GM12878 (cell line): Measurements from ENCODE around the gene MUSK. TPM values are rescaled to one million over a fixed set of nuclear protein-coding genes. Genes with fewer than 3 reads are reported as not detected.

Experiments used
- ATAC-seq: fragments of 200-7000 bp; cut with Tn5 transposase; 3 replicates; pipeline ENCODE4 v1.9.1; 2020; ENCODE audit warnings: mild to moderate bottlenecking, moderate library complexity
- BruUV-seq: library from RNA; stranded (reverse); fragments of 400-500 nt; replicated peaks from 2 replicates; lab custom pipeline; 2021; lab: Mats Ljungman, UMichigan
- CTCF ChIA-PET: fragments of 300-600 bp; sonication (Branson Sonifier 250); formaldehyde crosslinking; extraction: SDS; loops from one replicate; lab custom pipeline; 2021; ENCODE audit warnings: inconsistent platforms; lab: Yijun Ruan, JAX
- POLR2A ChIA-PET: fragments of 350-600 bp; formaldehyde crosslinking; extraction: SDS; loops from one replicate; lab custom pipeline; 2021; ENCODE audit warnings: inconsistent platforms; lab: Charles Lee
- RAD21 ChIA-PET: fragments of 300-600 bp; sonication (Branson Sonifier 250); formaldehyde crosslinking; loops from one replicate; lab custom pipeline; 2023; ENCODE audit warnings: antibody characterized with exemption; ENCODE audit not compliant: unreplicated experiment; lab: Charles Lee
- SMC1A ChIA-PET: fragments of 300-600 bp; sonication (Branson Sonifier 250); formaldehyde crosslinking; loops from one replicate; lab custom pipeline; 2023; ENCODE audit not compliant: unreplicated experiment, uncharacterized antibody; lab: Charles Lee
- DNase-seq: peaks from one replicate; pipeline ENCODE4 v3.0.0-alpha.2; 2011; ENCODE audit warnings: low read depth, low spot score
- FAIRE-seq: peaks from 3 replicates; lab custom pipeline; 2011; peaks lifted over from hg19 to GRCh38; lab: Jason Lieb, UNC
- H2AFZ ChIP-seq: 2 replicates; pipeline ENCODE4 v1.6.0; 2011; ENCODE audit warnings: low read depth, low read length, control low read depth; ENCODE audit not compliant: control insufficient read depth
- H3K27ac ChIP-seq: 2 replicates; pipeline ENCODE4 v1.5.1; 2011; ENCODE audit warnings: control low read depth; ENCODE audit not compliant: control insufficient read depth, insufficient read depth
- H3K27me3 ChIP-seq, 2 experiments: replicated peaks in 1 of 2; 2 replicates each; pipeline versions ENCODE4 v1.6.0 to v1.6.1; 2011; ENCODE audit warnings: low read length in 1 of 2; ENCODE audit not compliant: control insufficient read depth in 2 of 2, insufficient read depth in 2 of 2
- H3K36me3 ChIP-seq, 2 experiments: 2 replicates each; pipeline ENCODE4 v1.5.1; 2011; ENCODE audit warnings: low read length in 1 of 2; ENCODE audit not compliant: control insufficient read depth in 2 of 2, insufficient read depth in 2 of 2
- H3K4me1 ChIP-seq: 2 replicates; pipeline ENCODE4 v1.6.1; 2011; ENCODE audit warnings: mild to moderate bottlenecking, low read length, moderate library complexity, mixed read lengths; ENCODE audit not compliant: control insufficient read depth, insufficient read depth
- H3K4me2 ChIP-seq: 2 replicates; pipeline ENCODE4 v1.6.0; 2011; ENCODE audit warnings: control low read depth; ENCODE audit not compliant: control insufficient read depth, insufficient read depth
- H3K4me3 ChIP-seq: fragments of 200-600 bp; sonication (generic); 2 replicates; pipeline ENCODE4 v1.5.1; 2016
- H3K79me2 ChIP-seq: 2 replicates; pipeline ENCODE4 v1.6.0; 2011; ENCODE audit warnings: low read length; ENCODE audit not compliant: control insufficient read depth, insufficient read depth
- H3K9ac ChIP-seq: 2 replicates; pipeline ENCODE4 v1.8.0; 2011; ENCODE audit warnings: low read length, control low read depth, mixed read lengths; ENCODE audit not compliant: control insufficient read depth, insufficient read depth
- H3K9me3 ChIP-seq: replicated peaks from 3 replicates; pipeline ENCODE4 v1.5.1; 2011; ENCODE audit warnings: mild to moderate bottlenecking, low read length; ENCODE audit not compliant: control insufficient read depth, insufficient read depth
- H4K20me1 ChIP-seq: 2 replicates; pipeline ENCODE4 v1.6.0; 2011; ENCODE audit not compliant: control insufficient read depth, insufficient read depth
- BCL3 ChIP-seq: IDR thresholded peaks from 2 replicates; pipeline ENCODE4 v1.6.1; 2011; ENCODE audit warnings: borderline replicate concordance, low read depth, mild to moderate bottlenecking, moderate library complexity, low read length; ENCODE audit not compliant: insufficient read depth, poor library complexity, severe bottlenecking
- BHLHE40 ChIP-seq, 2 experiments: fragments of 450-650 bp in 1 of 2; IDR thresholded peaks; 2 replicates each; pipeline ENCODE4 v1.6.1; 2011 to 2017; ENCODE audit warnings: low read depth in 2 of 2, borderline replicate concordance in 1 of 2, improper control_type of control experiment in 1 of 2, low read length in 1 of 2, mild to moderate bottlenecking in 1 of 2
- CBX5 ChIP-seq: sonication (generic); IDR thresholded peaks from 2 replicates; pipeline ENCODE4 v1.6.1; 2016; ENCODE audit warnings: low read depth, moderate library complexity, mild to moderate bottlenecking, inconsistent platforms
- HDAC2 ChIP-seq: fragments of 200-600 bp; sonication (generic); IDR thresholded peaks from 2 replicates; pipeline ENCODE4 v1.6.1; 2017
- KAT2A ChIP-seq: conservative IDR thresholded peaks from 2 replicates; pipeline ENCODE4 v1.6.1; 2011; ENCODE audit warnings: low read depth, low read length; ENCODE audit not compliant: control insufficient read depth
- MTA2 ChIP-seq: fragments of 450-650 bp; IDR thresholded peaks from 2 replicates; pipeline ENCODE4 v1.6.1; 2016; ENCODE audit warnings: low read depth, mild to moderate bottlenecking, moderate library complexity
- RCOR1 ChIP-seq: conservative IDR thresholded peaks from 2 replicates; pipeline ENCODE4 v1.6.1; 2012; ENCODE audit warnings: low read depth, low read length, improper control_type of control experiment
- TCF12 ChIP-seq: IDR thresholded peaks from 2 replicates; pipeline ENCODE4 v1.6.1; 2011; ENCODE audit warnings: low read depth, mild to moderate bottlenecking, low read length
- TCF7 ChIP-seq: IDR thresholded peaks from 2 replicates; pipeline ENCODE4 v1.6.1; 2014; ENCODE audit warnings: antibody characterized with exemption, borderline replicate concordance
- ZBTB33 ChIP-seq: fragments of 450-650 bp; IDR thresholded peaks from 2 replicates; pipeline ENCODE4 v1.6.1; 2017; ENCODE audit warnings: mild to moderate bottlenecking
- WGBS: methylation state at CpG from one replicate; pipeline ENCODE4 v1.1.6; 2016; ENCODE audit warnings: low lambda C conversion rate; ENCODE audit not compliant: insufficient replicate concordance, insufficient coverage; ENCODE audit errors: missing lambda C conversion rate; 5-methylcytosine and 5-hydroxymethylcytosine counted together
- in situ Hi-C: fragments of 300-500 bp; cut with MboI; formaldehyde crosslinking; loops from 9 replicates; pipeline ENCODE4 v1.14.3; 2018; ENCODE audit warnings: mixed read lengths
- intact Hi-C: fragments of 100-400 bp; cut with micrococcal nuclease; formaldehyde crosslinking; loops from one replicate; pipeline ENCODE4 v1.14.2; 2022; ENCODE audit not compliant: unreplicated experiment
- polyA plus RNA-seq, 11 experiments: library from polyadenylated mRNA; depleted of rRNA in 4 of 11; unstranded in 6 of 11; stranded (reverse) in 5 of 11; fragments of >200 nt; fragmentation: Nextera tagmentation in 4 of 11; fragmentation: Illumina TruSeq in 1 of 11; extraction: Ambion mirVana in 4 of 11; extraction: Trizol in 1 of 11; gene quantifications; 1 replicate in 1 of 11; 2 replicates in 10 of 11; pipeline versions ENCODE4 v1.2.1 to v1.2.3, GENCODE V29; 2011 to 2016; ENCODE audit warnings: inconsistent platforms in 2 of 11, missing spikeins in 2 of 11, low read depth in 1 of 11
- total RNA-seq, 4 experiments: library from RNA; depleted of rRNA in 3 of 4; stranded (reverse); fragments of >200 nt in 3 of 4; fragmentation: Illumina TruSeq in 1 of 4; extraction: Trizol in 1 of 4; gene quantifications; 2 replicates each; pipeline versions ENCODE4 v1.2.1 to v1.2.3, GENCODE V29; 2013 to 2021
- TF ChIP-seq, protein P1 (sequence below): IDR thresholded peaks from 2 replicates; pipeline ENCODE4 v1.6.1; 2012; ENCODE audit warnings: low read depth, low read length, improper control_type of control experiment

The MUSK gene
- total and polyA plus RNA-seq, 10 of the 15 experiments (the other 5 are each of a cell fraction or from before 2014, with no cell fraction given): 0.04 to 0.19 (median 0.10) TPM; not detected in 5

- TF ChIP-seq CBX5 (no peak), HDAC2 (no peak), BCL3 (no peak), RCOR1 (no peak), ZBTB33 (no peak)
Observed at GRCh38 chr9:110788871-110789270, 120.3 kb downstream of the MUSK start (continued).

- RAD21 ChIA-PET: no interaction called here
- no peak overlapping the region for H3K27ac ChIP-seq
- no peaks in the 10 kb centered on the region for H3K27me3 ChIP-seq
- H2AFZ ChIP-seq: no peak overlapping the region
- BruUV-seq: no TSS peak
- FAIRE-seq (no peak), DNase-seq (no peak), ATAC-seq (no peak)
- no peaks in the 10 kb centered on the region for H4K20me1 ChIP-seq
- no peaks in the 10 kb centered on the region; the same call in 2 of the 3 replicates for H3K9me3 ChIP-seq
- H3K4me3 ChIP-seq: no peak overlapping the region
- no peak overlapping the region for H3K4me2 ChIP-seq
- no peaks in the 10 kb centered on the region for H3K36me3 ChIP-seq
- H3K9ac ChIP-seq: no peak overlapping the region
- H3K79me2 ChIP-seq: no peaks in the 10 kb centered on the region
- in situ Hi-C loops (no loop called here), intact Hi-C loops (no loop called here)
- WGBS: 63% methylated on average over 2 of the region's 2 CpGs
- SMC1A ChIA-PET: no interaction called here
- CTCF ChIA-PET: no interaction called here
- peaks cover 4% of the 10 kb centered on the region; the same call in 1 of the 2 replicates for H3K4me1 ChIP-seq
- TF ChIP-seq TCF12: no peak
- TF ChIP-seq, protein P1, sequence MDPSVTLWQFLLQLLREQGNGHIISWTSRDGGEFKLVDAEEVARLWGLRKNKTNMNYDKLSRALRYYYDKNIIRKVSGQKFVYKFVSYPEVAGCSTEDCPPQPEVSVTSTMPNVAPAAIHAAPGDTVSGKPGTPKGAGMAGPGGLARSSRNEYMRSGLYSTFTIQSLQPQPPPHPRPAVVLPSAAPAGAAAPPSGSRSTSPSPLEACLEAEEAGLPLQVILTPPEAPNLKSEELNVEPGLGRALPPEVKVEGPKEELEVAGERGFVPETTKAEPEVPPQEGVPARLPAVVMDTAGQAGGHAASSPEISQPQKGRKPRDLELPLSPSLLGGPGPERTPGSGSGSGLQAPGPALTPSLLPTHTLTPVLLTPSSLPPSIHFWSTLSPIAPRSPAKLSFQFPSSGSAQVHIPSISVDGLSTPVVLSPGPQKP: no peak
- TF ChIP-seq KAT2A: no peak
- TF ChIP-seq BHLHE40 (IDR thresholded peaks at IDR 0.05; ENCODE audit: borderline replicate concordance in 1 of 2, low read depth in 2 of 2, low read length in 1 of 2): no peak
- TF ChIP-seq TCF7: no peak
- TF ChIP-seq MTA2: no peak
- POLR2A ChIA-PET: no interaction called here
Observed at GRCh38 chr9:110797611-110798010, 129.0 kb downstream of the MUSK start.
